HG03108 (cell line): ENCODE measurements around the gene ZFYVE9.
"Not testable (repeated sequence)": the region's sequence is repeated elsewhere in the genome, so short reads cannot be mapped to it uniquely, and the experiment has no call there.

Experiments used
- ATAC-seq: cut with Tn5 transposase; IDR thresholded peaks from one replicate; pipeline ENCODE4 v1.9.1; 2021; ENCODE audit warnings: moderate library complexity; ENCODE audit not compliant: unreplicated experiment

The ZFYVE9 gene, protein sequence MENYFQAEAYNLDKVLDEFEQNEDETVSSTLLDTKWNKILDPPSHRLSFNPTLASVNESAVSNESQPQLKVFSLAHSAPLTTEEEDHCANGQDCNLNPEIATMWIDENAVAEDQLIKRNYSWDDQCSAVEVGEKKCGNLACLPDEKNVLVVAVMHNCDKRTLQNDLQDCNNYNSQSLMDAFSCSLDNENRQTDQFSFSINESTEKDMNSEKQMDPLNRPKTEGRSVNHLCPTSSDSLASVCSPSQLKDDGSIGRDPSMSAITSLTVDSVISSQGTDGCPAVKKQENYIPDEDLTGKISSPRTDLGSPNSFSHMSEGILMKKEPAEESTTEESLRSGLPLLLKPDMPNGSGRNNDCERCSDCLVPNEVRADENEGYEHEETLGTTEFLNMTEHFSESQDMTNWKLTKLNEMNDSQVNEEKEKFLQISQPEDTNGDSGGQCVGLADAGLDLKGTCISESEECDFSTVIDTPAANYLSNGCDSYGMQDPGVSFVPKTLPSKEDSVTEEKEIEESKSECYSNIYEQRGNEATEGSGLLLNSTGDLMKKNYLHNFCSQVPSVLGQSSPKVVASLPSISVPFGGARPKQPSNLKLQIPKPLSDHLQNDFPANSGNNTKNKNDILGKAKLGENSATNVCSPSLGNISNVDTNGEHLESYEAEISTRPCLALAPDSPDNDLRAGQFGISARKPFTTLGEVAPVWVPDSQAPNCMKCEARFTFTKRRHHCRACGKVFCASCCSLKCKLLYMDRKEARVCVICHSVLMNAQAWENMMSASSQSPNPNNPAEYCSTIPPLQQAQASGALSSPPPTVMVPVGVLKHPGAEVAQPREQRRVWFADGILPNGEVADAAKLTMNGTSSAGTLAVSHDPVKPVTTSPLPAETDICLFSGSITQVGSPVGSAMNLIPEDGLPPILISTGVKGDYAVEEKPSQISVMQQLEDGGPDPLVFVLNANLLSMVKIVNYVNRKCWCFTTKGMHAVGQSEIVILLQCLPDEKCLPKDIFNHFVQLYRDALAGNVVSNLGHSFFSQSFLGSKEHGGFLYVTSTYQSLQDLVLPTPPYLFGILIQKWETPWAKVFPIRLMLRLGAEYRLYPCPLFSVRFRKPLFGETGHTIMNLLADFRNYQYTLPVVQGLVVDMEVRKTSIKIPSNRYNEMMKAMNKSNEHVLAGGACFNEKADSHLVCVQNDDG (N-terminal part only)

DNA sequence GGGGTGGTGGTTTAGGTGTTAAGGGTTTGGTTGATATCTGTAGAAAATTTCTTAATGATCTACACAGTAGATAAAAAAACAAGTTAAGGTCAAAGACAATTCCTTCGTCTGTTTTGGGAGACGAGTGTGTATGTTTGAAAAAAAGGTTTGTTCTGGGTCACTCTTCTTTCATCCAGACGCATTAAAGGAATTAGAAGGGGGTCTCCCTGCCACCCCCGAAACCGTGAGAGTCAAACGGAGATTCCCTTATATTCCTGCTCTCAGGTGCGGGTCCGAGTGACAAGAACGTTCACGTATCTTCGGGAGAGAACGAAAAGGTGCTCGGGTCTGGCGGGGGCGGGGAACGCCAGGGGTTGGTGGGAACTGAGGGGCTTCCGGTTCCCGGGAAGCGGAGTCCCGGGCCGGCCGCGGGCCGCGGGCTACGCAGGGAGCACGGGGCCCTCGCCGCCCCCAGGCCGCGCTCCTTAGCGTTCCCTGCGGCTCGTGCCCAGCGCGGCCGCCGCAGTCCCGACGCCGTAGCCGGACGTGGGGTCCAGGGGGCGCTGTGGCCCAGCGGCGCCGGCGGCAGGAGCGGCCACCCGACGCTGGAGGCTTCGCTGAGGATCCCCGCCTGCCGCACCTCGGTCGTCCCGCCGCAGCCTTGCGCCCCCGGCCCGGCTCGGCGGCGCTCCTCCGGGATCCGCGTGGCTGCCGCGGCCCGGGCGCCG lies at the start of gene ZFYVE9:
Gene ZFYVE9, plus strand, starts transcription at position 577 of the 707 bp plus-strand sequence. CDS start 91,118 bp downstream, outside the sequence.
- ATAC-seq: peak; percentile 65

DNA sequence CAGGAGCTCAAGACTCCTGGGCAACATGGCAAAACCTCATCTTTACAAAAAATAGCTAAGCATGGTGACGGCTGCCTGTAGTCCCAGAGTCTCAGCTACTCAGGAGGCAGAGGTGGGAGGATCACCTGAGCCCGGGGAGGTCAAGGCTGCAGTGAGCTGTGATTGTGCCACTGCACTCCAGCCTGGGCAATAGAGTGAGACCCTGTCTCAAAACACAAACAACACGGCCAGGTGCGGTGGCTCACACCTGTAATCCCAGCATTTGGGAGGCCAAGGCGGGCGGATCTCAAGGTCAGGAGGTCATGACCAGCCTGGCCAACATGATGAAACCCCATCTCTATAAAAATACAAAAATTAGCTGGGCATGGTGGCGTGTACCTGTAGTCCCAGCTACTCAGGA lies 47.6 kb upstream of the ZFYVE9 start:
- ATAC-seq: not testable (repeated sequence)

DNA sequence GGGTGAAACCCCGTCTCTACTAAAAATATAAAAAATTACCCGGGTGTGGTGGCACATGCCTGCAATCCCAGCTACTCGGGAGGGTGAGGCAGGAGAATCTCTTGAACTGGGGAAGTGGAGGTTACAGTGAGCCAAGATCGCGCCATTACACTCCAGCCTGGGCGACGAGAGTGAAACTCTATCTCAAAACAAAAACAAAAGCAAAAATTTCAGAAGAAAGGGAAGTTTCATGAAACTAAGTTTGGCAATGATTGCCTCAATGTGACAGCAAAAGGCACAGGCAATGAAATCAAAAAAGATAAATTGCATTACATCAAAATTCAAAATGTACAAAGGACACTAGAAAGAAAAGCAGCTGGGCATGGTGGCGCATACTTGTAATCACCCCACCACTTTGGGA lies 45.7 kb upstream of the ZFYVE9 start:
- ATAC-seq: no peak

DNA sequence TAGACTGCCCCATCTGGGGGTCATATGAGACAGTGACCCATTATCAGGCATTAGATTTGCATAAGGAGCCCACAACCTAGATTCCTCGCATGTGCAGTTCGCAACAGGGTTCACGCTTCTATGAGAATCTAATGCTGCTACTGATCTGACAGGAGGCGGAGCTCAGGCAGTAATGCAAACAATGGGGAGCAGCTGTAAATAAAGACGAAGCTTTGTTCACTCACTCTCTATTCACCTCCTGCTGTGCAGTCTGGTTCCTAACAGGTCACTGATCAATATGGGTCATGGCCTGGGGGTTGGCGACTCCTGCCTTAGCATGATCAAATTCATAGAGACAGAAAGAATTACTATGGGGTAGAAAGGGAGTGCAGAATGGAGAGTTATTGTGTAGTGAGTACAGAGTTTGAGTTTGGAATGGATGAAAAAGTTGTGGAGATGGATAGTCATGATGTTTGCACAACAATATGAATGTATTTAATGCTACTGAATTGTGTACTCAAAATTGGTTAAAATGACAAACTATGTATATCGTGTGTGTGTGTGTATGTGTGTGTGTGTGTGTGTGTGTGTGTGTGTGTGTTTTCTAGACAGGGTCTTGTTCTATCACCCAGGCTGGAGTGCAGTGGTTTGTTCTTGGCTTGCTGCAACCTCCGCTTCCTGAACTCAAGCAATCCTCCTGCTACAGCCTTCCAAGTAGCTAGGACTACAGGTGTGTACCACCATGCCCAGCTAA lies 43.6 kb upstream of the ZFYVE9 start:
- ATAC-seq: no peak

DNA sequence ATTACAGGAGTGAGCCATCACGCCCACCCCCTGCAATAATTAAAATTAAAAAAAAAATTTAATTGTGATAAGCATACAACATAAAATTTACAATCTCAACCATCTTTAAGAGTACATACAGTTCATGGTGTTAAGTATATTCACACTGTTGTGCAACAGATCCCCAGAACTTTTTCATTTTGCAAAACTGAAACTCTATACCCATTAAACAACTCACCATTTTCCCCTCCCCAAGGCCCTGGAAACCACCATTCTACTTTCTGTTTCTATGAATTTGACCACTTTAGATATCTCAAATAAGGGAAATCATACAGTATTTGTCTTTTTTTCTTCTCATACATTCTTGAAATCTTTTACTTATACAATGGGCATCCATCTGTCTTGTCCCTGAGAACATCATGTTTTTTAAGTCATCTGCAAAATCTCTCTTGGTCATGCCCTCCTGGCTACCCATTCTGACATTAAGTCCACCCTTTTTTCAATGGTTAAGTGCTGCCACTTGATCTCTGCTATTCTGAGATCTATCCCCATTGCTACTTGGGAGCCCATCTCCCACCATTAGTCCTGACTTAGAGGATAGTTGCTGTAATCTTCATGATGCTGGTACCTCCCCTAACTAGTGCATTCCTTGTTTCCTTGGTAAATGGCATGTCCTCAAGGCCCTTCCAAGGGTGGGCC lies 39.4 kb upstream of the ZFYVE9 start:
- peak; percentile 63 for ATAC-seq

DNA sequence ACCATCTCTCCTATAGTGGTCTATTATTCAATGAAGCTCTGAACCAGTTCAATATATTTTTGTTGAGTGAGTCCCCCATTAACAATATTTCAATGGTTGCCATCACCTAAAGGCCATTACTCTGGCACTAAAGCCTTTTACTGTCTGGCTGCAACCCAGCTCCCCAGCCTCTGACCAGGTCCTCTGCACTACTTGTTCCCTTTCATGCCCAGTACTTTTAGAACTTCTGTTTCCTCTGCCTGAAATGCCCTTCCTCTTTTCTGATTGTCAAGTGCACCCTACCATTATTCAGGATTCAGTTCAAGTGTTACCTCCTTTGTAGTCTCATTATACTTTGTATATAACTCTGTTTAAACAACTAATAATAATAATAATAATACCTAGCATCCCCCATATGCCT lies 30.4 kb upstream of the ZFYVE9 start:
- ATAC-seq: no peak

DNA sequence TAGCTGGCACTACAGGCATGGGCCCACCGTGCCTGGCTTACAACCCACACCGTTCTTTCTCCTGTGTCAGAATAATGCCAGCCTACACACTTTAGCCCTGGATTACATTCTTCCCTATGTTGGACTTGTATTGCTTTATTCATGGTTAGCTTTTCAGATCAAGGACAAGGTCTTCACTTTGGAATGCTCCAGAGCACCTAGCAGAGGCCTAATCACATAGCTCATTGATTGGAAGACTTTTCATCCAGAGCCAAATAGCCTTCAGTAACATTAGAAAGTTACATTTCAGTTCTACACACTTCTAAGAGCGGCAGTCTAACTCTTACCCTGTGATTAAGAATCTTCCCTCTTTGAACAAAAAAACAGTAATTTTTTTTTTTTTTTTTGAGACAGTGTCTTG lies 29.4 kb upstream of the ZFYVE9 start:
- ATAC-seq: no peak

DNA sequence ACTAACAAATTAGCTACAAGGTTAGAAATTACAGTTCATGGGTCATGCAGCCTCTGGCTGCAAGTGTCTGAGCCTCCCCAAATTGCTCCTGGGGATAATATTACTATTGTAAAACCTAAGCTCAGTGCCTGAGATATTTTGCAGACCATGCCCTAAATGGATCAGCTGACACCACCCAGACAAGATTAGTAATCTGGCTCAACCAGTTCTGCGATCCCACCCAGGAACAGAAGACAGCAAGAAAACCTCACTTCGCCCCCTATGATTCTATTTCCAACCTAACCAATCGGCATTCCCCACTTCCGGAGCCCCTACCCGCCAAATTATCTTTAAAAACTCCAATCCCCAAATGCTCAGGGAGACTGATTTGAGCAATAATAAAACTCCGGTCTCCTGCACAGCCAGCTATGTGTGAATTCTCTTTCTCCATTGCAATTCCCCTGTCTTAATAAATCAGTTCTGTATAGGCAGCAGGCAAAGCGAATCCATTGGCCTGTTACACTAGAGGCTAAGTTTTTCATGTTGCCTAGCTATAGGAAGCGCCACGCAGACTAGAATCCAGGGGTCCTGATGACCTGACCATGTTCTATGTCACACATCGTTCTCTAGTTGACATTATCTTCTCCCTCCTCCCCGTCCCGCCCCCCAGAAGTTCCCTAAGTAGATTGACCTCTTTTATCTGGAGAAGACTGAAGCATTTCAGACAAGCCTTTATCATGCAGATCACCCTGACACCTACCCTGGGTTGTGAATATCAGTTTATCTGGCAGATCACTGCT lies 22.4 kb upstream of the ZFYVE9 start:
- no peak for ATAC-seq

DNA sequence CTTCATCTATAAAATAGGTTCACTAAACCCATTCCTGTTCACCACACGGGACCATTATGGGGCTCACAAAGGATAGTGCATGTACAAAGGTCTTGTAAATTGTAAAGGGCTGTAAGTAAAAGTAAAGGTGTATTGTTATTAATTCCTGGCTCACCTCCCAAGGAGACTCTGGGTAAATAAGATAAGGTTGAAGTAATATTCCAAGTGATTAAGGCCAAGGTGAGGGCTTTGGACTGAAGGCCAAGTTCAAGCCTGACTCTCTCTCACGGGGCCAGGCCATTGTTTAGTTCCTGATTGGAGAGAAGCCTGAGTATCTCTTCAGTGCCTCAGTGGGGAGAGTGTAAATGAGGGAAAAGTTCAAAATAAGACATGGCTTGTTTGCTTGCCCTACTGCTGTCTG lies 19.5 kb upstream of the ZFYVE9 start:
- ATAC-seq: no peak

DNA sequence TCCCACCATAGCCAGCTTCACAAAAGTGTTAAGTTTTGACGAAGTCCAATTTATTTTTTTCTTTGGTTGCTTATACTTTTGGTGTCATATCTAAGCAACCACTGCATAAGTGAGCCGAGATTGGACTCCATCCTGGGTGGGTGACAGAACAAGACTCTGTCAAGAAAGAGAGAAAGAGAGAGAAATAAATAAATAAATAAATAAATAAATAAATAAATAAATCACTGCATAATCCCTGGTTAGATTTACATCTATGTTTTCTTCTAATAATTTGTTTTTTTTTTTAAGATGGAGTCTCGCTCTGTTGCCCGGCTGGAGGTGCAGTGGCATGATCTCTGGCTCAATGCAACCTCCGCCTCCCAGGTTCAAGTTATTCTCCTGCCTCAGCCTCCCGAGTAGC lies 18.3 kb upstream of the ZFYVE9 start:
- ATAC-seq: no peak

DNA sequence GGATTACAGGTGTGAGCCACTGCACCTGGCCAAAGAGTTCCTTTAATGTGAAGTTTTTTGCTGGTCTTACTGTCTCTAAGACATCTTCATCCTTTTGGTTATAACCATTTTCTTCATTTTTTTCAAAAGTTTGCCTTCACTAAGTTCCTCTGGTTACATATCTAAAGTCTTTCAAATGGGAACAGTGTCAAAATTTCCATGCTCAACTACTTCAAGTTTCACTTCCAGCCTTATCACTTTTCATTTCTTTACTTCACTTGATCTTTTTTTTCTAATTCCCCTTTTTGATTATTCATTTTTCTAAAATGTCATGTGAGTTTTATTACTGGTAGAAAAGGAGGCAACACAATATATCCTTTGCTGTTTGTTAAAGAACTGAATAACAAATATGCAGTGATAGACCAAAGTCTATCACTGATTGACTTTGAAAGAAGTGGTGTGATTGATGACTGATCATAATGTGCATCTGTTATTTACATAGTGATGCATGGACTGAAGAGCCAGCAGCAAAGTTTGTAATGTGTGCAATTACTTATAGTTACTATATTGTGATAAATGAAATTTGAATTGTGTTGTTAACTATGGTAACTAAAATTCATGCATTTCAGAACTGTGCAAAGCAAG lies 16.0 kb upstream of the ZFYVE9 start:
- ATAC-seq: no peak

DNA sequence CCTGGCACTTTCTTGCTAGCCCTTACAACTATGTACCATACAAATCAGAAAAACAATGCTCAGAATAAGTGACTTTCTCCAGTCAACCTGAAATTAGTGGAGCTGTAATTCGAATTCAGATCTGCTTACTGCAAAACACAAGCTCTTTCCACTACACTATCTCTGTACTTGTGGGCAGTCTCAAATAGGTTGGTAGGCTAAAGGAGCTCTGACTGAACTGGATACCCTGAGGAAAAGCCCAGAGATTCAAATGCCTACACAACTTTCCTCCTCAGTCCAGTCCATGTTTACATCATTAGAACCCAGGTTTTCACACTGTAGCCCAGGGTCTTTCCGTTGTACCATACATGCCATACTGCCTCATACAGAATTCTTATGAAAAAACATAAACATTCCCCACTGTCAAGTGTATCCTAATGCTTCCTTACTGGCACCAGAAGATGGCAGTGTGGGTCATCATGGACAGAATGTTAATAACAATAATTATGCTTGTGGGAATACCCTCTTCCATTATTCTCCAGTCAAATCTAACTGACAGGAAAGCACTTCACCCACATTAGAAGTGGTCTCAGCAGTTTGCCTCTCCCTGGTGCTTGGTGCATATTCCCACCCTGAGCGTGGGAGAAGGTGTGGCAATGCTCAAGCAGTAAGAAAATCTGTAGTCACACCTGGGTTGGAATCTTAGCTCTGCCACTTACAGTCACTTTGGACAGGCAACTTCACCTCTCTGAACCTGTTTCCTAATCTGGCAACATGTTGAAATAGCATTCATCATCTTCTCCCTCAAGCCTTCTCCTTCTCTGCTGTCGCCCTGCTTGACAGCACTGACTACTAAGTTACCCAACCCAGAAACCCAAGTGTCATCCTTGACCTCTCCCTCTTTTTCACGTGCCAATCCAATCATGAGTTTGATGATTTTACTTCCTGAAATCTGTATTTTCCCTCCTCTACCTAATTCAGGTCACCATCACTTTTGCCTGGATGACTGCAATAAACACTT lies 14.4 kb upstream of the ZFYVE9 start:
- no peak for ATAC-seq

DNA sequence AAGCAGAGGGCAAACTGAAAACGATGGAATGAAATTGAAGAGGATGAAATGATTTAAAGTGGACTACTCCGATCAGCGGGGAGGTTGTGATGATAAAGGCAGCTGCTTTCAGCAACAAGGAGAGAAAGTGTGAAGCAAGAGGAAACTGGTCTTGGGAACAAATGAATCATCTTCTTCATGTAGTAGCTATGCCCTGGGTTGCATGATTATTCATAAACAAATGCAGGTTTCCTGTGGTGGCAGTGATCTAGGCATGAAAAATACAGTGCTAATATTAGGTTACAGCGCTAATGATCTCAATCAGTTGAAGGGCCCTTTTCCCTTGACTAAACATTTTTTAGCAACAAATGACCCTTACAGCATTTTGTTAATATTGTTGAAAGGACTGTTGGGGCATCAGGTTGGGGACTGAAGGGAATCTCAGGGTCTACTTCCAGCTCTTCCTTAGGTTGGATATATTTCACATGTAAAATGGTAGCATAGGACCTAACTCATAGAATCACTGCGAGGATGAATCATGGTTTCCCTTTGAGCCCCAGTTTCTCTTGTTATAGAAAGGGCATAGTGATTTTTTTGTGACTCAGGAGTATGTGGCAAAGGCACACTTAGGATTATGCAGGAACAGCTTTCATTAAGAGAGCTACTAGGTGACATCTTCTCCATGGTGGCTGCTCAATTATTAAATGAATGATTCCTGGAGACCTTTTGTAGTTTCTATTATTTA lies 1.9 kb upstream of the ZFYVE9 start:
- ATAC-seq: peak; percentile 79

DNA sequence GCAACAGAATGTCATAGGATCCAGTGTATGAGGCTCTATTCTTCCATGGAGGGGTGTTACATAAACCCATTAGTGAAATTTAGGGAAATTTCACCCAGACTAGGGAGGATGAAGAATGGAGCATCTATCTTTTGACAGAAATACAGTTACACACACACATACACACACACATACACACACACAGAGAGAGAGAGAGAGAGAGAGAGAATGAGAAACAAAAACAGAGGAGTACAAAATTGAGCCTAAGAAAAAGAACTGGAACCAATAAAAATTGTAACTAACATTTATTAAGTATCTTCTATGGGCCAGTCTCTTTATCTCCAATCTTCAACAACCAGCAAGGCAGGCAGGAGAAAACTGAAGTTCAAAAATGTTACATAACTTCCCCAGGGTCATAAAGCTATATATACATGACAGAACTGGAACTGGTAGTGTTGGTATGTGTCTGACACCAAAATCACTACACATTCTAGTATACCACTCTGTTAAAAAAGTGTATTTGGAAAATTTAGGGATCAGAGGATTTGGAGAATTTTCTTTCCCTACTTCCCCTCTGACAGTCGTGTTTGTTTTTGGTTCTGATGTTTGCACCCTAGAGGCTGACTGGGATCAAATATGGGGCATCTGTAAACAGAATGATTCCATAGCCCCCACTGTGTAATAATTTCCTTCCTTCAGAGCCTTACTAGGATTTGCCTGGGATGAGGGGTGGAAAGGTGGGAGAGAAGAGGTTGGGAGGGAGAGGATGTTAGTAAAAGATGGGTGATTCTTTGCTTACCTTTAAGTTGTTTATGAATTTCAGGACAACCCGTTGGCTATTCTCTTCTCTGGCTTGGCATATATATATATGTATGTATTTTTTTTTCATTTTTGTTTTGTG lies 1.0 kb upstream of the ZFYVE9 start:
- no peak for ATAC-seq
